H4 (cell line): ENCODE measurements around the gene CTCFL. TPM values are rescaled to one million over a fixed set of nuclear protein-coding genes. Genes with fewer than 3 reads are reported as not detected.
A peak's percentile ranks its signal among the peaks of the same experiment; 100 is the strongest.
"Not testable (repeated sequence)": the region's sequence is repeated elsewhere in the genome, so short reads cannot be mapped to it uniquely, and the experiment has no call there.

Experiments used
- DNase-seq: peaks from one replicate; pipeline ENCODE4 v3.0.0-alpha.2; 2015; ENCODE audit warnings: low spot score
- total RNA-seq: library from RNA; depleted of rRNA; stranded (reverse); fragments of >200 nt; shearing (Covaris generic); gene quantifications from 2 replicates; pipeline ENCODE4 v1.2.3, GENCODE V29; 2014

The CTCFL gene
- total RNA-seq, 1 experiment from 2014 or later: not detected

GRCh38 chr20:57536120-57536708 lies 11.3 kb upstream of the CTCFL start:
- DNase-seq: no peak

- no peak for DNase-seq
These were observed 10.4 kb upstream of the CTCFL start for GRCh38 chr20:57535297-57535696.

- no peak for DNase-seq
These were observed 7.2 kb upstream of the CTCFL start for GRCh38 chr20:57532104-57532503.

GRCh38 chr20:57530327-57530981 lies 5.5 kb upstream of the CTCFL start:
- no peak for DNase-seq

GRCh38 chr20:57529810-57530209 lies 4.9 kb upstream of the CTCFL start:
- no peak for DNase-seq

- DNase-seq: no peak
These were observed 4.2 kb upstream of the CTCFL start for GRCh38 chr20:57529160-57529585.

- no peak for DNase-seq
These were observed 3.2 kb upstream of the CTCFL start for GRCh38 chr20:57528148-57528547.

- no peak for DNase-seq
These were observed 2.8 kb upstream of the CTCFL start for GRCh38 chr20:57527728-57528127.

- no peak for DNase-seq
These were observed 2.0 kb upstream of the CTCFL start for GRCh38 chr20:57526885-57527460.

GRCh38 chr20:57526087-57526884 lies 1.3 kb upstream of the CTCFL start:
- no peak for DNase-seq

- DNase-seq: no peak
These were observed 567 bp upstream of the CTCFL start for GRCh38 chr20:57525328-57526086.

GRCh38 chr20:57523782-57524181 lies 1.2 kb downstream of the CTCFL start:
- DNase-seq: no peak

GRCh38 chr20:57522380-57523140 lies 2.4 kb downstream of the CTCFL start:
- DNase-seq: no peak

GRCh38 chr20:57517904-57518303 lies 7.0 kb downstream of the CTCFL start:
- DNase-seq: no peak

- DNase-seq: peak; percentile 61
These were observed 10.6 kb downstream of the CTCFL start for GRCh38 chr20:57514273-57514751.

GRCh38 chr20:57513199-57513598 lies 11.7 kb downstream of the CTCFL start:
- DNase-seq: peak; percentile 50

- no peak for DNase-seq
These were observed 12.5 kb downstream of the CTCFL start for GRCh38 chr20:57512432-57512831.

GRCh38 chr20:57511709-57512108 lies 13.2 kb downstream of the CTCFL start:
- DNase-seq: not testable (repeated sequence)

- peak; percentile 27 for DNase-seq
These were observed 15.2 kb downstream of the CTCFL start for GRCh38 chr20:57509665-57510237.

- DNase-seq: no peak
These were observed 16.1 kb downstream of the CTCFL start for GRCh38 chr20:57508831-57509230.
